OCI-LY1 (cell line): ENCODE data around the gene PRKCA.

ENCODE experiments used
- H2AFZ ChIP-seq: fragments of 200-600 bp; sonication (generic), shearing (Covaris generic); 2 replicates; pipeline ENCODE4 v1.6.0; 2014; ENCODE audit warnings: antibody characterized with exemption, mild to moderate bottlenecking, low read length
- H3F3A ChIP-seq: fragments of 200-600 bp; sonication (generic), shearing (Covaris generic); 2 replicates; pipeline ENCODE4 v1.6.0; 2014; ENCODE audit warnings: mild to moderate bottlenecking, antibody characterized with exemption, low read length, moderate library complexity; ENCODE audit not compliant: insufficient read depth
- H3K27ac ChIP-seq: fragments of 200-600 bp; sonication (generic); 2 replicates; pipeline ENCODE4 v1.5.1; 2014; ENCODE audit warnings: low read length, mixed run types, mild to moderate bottlenecking, low read depth; ENCODE audit not compliant: poor library complexity, severe bottlenecking
- H3K27me3 ChIP-seq: fragments of 200-600 bp; sonication (generic); 2 replicates; pipeline ENCODE4 v1.6.0; 2014; ENCODE audit warnings: antibody characterized with exemption, mild to moderate bottlenecking, low read length, moderate library complexity; ENCODE audit not compliant: insufficient read depth
- H3K36me3 ChIP-seq: fragments of 200-600 bp; sonication (generic); 2 replicates; pipeline ENCODE4 v1.6.1; 2014; ENCODE audit warnings: mild to moderate bottlenecking, antibody characterized with exemption, low read length, moderate library complexity, mixed read lengths; ENCODE audit not compliant: insufficient read depth
- H3K4me1 ChIP-seq: fragments of 200-600 bp; sonication (generic); 2 replicates; pipeline ENCODE4 v1.5.1; 2014; ENCODE audit warnings: mild to moderate bottlenecking, low read length, moderate library complexity; ENCODE audit not compliant: insufficient read depth, severe bottlenecking
- H3K4me2 ChIP-seq: fragments of 200-600 bp; sonication (generic), shearing (Covaris generic); 2 replicates; pipeline ENCODE4 v1.6.1; 2014; ENCODE audit warnings: low read length
- H3K4me3 ChIP-seq: fragments of 200-600 bp; sonication (generic); 2 replicates; pipeline ENCODE4 v1.5.1; 2014; ENCODE audit warnings: low read length, low read depth, mild to moderate bottlenecking, mixed read lengths; ENCODE audit not compliant: poor library complexity, severe bottlenecking
- H3K79me2 ChIP-seq: fragments of 200-600 bp; shearing (Covaris generic); 2 replicates; pipeline ENCODE4 v1.6.1; 2016; ENCODE audit warnings: mixed run types, low read length, mixed read lengths; ENCODE audit not compliant: insufficient read depth
- H3K9ac ChIP-seq: fragments of 200-600 bp; sonication (generic), shearing (Covaris generic); 2 replicates; pipeline ENCODE4 v1.6.1; 2014; ENCODE audit warnings: mild to moderate bottlenecking, low read length, mixed read lengths
- H3K9me2 ChIP-seq: fragments of 200-600 bp; sonication (generic), shearing (Covaris generic); 2 replicates; pipeline ENCODE4 v1.6.1; 2014; ENCODE audit warnings: low read depth, mild to moderate bottlenecking, low read length, mixed read lengths
- H3K9me3 ChIP-seq: fragments of 200-600 bp; shearing (Covaris generic); 2 replicates; pipeline ENCODE4 v1.6.1; 2014; ENCODE audit warnings: low read length, mixed read lengths
- H4K20me1 ChIP-seq: fragments of 200-600 bp; sonication (generic), shearing (Covaris generic); 2 replicates; pipeline ENCODE4 v1.6.0; 2016; ENCODE audit warnings: mild to moderate bottlenecking, low read length; ENCODE audit not compliant: insufficient read depth
- CTCF ChIP-seq: fragments of 200-600 bp; sonication (generic), shearing (Covaris generic); IDR thresholded peaks from 2 replicates; pipeline ENCODE4 v1.5.1; 2017; ENCODE audit warnings: mild to moderate bottlenecking, antibody characterized with exemption, low read length, moderate library complexity, mixed read lengths
- EZH2 ChIP-seq: fragments of 200-600 bp; sonication (generic), shearing (Covaris generic); IDR thresholded peaks from 2 replicates; pipeline ENCODE4 v1.8.0; 2017; ENCODE audit warnings: borderline replicate concordance, mixed run types, mild to moderate bottlenecking, antibody characterized with exemption, low read length, moderate library complexity, mixed read lengths

The PRKCA gene

GRCh38 chr17:66351033-66351432, 48.6 kb downstream of the PRKCA start:
- no peaks in the 10 kb centered on the region for H3K36me3 ChIP-seq
- no peak overlapping the region for H3K4me2 ChIP-seq
- H3K9ac ChIP-seq, result no peak overlapping the region
- H3K4me1 ChIP-seq, result peaks cover 35% of the 10 kb centered on the region
- no peak overlapping the region for H3K27ac ChIP-seq
- H4K20me1 ChIP-seq, result no peaks in the 10 kb centered on the region
- no peak overlapping the region for H2AFZ ChIP-seq
- no peak for TF ChIP-seq CTCF
- no peak for TF ChIP-seq EZH2
- peaks cover 4% of the 10 kb centered on the region; the same call in 1 of the 2 replicates for H3K79me2 ChIP-seq
- H3K27me3 ChIP-seq, result no peaks in the 10 kb centered on the region
- no peak overlapping the region for H3K4me3 ChIP-seq
- no peaks in the 10 kb centered on the region for H3F3A ChIP-seq
- no peaks in the 10 kb centered on the region for H3K9me3 ChIP-seq
- H3K9me2 ChIP-seq, result no peaks in the 10 kb centered on the region

- Histone ChIP-seq H3K9ac (no peak overlapping the region), H3K4me3 (no peak overlapping the region), H3K4me2 (no peak overlapping the region), H3K36me3 (no peaks in the 10 kb centered on the region), H3K9me2 (no peaks in the 10 kb centered on the region), H3K27me3 (no peaks in the 10 kb centered on the region), H3K9me3 (no peaks in the 10 kb centered on the region), H3K4me1 (peaks cover 35% of the 10 kb centered on the region), H3F3A (no peaks in the 10 kb centered on the region), H3K27ac (no peak overlapping the region), H4K20me1 (no peaks in the 10 kb centered on the region), H3K79me2 (peaks cover 4% of the 10 kb centered on the region; the same call in 1 of the 2 replicates), H2AFZ (no peak overlapping the region)
- TF ChIP-seq EZH2 (no peak), CTCF (no peak)
Observed at GRCh38 chr17:66351701-66352100, 49.3 kb downstream of the PRKCA start.

GRCh38 chr17:66353937-66354401, 51.6 kb downstream of the PRKCA start:
- Histone ChIP-seq H3K79me2 (no peaks in the 10 kb centered on the region; the same call in 1 of the 2 replicates), H4K20me1 (no peaks in the 10 kb centered on the region), H3K36me3 (no peaks in the 10 kb centered on the region), H3K27ac (no peak overlapping the region), H3K4me3 (no peak overlapping the region), H3K9ac (no peak overlapping the region), H3K9me3 (no peaks in the 10 kb centered on the region), H3F3A (no peaks in the 10 kb centered on the region), H3K4me1 (peaks cover 26% of the 10 kb centered on the region), H2AFZ (no peak overlapping the region), H3K9me2 (no peaks in the 10 kb centered on the region), H3K27me3 (no peaks in the 10 kb centered on the region), H3K4me2 (no peak overlapping the region)
- TF ChIP-seq CTCF, result no peak
- TF ChIP-seq EZH2, result no peak
